ENCODE results near the gene NDFIP2.
"Not testable (repeated sequence)": the region's sequence is repeated elsewhere in the genome, so short reads cannot be mapped to it uniquely, and the experiment has no call there.

The NDFIP2 gene

DNA sequence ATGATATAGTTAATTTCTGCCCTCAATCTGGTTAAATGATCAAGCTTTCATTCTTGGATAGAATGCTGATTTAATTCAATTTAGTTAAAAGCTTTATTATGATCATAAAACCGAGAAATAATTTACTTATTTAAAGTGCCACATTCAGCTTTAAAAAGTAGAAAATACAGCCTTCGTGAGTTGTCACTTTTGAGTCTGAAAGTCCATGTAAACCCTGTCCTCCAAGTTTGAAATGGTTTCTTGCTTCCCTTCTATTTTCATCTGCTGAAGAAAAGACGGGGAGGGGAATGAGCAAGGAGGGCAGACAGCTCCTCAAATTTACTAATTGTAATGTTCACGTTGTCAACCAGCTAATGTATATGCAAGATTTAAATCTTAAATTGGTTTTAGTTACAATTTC is 59.5 kb downstream of the NDFIP2 start:
- no peak for DNase-seq

DNA sequence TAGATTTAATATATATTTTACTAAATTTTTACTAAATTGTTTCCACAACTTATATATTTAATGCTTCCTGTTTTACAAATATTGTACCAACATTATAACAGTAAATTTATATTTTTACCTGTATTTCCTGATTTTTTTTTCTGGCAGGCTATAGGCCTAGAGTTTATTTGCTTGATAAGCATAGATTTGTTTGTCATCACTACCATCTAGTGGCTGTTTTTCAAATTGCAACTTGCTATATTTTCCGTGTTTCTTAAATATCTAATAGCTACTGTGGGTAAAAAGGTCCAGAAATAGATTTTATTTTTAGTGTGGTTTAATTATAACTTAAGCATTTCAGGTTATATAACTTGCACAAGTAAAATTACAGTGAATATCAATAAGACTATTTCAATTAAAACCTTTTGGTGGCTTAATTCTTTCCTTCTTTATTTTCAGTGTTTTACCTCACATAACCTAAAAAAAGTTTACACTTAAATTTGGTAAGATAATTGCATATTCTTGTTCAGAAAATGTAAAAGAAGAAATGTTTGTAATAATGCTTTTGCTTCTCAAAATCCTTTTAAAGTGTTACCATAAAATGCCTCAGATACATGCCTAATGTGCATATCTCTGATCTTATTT is 60.6 kb downstream of the NDFIP2 start:
- no peak for DNase-seq

DNA sequence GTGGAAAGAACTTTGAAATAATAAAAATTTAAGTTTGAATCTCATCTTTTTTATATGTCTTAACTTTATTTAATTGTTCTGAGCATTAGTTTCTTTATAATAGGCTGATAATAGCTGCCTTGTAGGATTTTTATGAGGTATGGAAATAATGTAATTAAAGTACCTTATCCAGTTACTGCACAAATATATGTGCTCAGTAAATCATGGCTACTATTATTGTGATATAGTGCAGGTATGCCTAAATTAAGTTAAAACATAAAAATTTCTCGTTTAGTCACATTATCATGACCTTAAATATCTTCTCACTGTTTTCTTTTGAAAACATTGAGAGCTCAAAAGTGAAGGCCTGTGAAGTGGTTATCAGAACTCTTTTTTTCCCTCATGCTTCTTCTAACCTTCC is 62.9 kb downstream of the NDFIP2 start:
- DNase-seq, result no peak

DNA sequence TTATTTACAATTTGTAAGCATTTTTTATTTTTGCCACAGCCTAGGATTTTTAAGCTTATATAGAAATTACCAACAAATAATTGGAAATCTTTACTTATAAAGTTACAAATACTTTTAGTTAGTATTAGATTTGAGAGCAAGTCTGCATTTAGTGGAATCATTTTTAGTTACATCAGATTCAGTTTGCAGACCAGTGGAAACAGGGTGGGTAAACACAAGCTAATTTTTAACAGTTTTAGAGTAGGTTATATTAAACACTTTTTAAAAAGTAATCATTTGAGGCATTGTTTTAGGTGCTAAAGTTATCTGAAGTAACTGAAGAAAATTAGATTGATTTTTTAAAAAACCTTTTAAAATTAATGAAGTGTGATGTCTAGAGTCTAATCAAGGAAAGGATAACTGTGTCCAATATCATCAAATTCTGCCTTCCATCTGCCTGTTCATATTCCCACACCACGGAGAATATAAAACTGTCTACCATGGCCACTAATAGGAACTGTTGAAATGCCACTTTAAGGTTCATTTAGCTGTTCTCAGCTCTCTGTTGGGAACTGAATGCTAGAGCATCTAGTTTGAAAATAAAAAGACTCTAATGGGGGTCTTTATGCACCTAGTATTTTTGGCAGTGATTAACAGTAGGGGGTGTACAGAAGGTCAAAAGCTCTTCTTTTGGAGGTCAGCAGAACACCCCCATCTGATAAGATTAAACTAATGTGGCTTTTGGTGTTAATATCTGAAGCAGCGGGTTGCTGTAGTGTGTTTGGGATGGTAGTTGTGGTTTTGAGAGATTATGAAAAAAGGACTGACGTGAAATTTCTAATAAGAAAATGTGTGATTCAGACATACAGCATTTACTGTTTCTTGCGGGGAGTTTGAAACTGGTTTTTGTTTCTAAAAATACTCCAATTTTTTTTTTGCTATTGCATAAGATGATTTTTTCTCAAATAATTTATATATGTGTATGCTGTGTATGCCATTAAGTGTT is 66.5 kb downstream of the NDFIP2 start:
- no peak for DNase-seq

DNA sequence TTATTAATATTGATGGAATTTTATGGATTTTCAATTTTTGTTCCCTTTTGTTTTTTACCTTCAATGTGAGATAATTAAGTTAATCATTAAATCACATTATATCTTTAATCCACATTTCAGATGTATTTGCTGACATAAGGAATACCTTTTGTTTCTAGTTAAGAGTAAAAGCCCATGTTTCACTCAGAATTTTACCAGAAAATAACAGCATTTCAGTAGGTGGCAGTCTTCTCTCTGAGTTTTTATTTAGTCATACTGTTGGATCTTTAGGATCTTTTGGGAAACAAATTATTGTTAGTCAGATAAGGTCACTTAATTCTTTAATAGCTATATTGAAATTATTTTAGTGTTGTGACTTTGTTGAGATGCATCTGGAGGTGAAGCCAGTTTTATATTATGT is 67.9 kb downstream of the NDFIP2 start:
- no peak for DNase-seq

DNA sequence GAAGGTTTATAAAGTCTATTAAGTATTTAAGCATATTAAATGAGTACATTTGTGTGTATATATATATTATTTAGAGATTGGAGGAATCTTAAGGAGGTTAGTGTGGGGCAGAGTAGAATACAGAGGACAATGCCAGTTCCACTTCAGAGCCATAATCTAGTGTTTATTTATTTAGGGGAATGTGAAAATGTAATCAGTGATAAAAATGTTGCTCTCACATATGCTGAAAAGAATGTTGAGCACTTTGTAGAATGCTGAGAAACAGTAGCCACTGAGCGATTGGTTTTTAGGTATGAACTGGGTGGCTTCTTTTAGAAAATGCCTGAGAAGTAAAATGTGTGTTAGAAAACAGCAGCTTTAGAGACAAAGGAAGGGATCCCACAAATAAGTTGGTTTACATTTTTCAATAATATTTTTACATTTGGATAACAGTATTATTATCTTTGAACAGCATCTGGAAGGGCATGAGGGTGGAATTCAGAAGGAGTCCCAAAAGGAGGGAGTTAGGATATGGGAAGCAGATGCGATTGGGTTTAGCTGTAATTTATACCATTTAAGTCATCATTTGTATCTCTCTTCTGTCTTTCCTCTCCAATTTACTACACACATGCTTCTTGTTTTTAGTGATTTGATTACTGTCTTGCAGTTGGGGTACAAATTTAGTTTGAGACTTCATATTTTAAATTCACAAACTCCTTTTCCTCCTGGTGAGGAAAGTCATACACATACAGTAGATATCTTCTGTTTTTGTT is 68.6 kb downstream of the NDFIP2 start:
- DNase-seq, result no peak

DNA sequence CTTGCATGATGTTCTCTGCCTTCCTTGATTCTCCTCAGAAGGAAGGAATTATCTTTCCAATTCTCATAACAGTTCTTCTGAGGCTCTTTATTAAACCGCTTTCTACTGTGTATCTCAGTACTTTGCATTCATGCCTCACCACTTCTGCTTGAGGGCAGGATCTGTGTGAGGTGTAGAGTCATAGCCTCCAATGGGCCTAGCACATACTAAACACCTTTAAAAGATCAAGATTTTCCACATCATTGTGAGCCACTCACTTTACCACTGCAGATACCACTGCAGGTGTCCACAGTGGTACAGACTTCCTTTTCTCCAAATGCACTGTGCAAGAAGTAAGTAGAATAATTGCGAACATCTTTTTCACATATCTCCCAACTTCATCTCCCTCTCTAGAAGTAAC is 76.7 kb downstream of the NDFIP2 start:
- DNase-seq, result no peak

DNA sequence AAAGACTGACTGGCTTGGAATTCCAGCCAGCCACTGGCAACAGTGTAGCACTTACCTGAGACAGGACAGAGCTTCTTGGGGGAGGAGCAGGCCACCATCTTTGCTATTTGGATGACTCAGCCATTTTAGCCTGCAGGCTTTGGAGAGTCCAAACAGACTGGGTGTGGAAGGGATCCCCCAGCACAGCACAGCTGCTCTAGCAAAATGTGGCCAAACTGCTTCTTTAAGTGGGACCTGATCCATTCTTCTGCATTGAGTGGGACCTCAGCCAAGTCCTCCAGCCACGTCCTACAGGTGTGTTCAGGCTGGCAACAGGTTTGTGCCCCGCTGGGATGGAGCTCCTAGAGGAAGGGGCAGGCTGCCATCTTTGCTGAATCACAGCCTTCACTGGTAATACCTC is 80.0 kb downstream of the NDFIP2 start:
- no peak for DNase-seq

DNA sequence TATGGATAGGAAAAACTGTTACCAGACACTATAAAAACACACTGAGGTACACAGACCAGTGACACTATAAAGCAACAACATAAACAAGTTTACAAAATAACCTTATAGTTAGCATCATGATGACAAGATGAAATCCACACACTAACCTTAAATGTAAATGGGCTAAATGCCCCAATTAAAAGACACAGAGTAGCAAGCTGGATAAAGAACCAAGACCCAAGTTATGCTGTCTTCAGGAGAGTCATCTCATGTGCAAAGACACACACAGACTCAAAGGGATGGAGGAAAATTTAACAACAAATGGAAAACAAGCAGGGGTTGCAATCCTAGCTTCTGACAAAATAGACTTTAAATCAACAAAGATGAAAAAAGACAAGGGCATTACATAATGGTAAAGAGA is 81.6 kb downstream of the NDFIP2 start:
- DNase-seq, result no peak

DNA sequence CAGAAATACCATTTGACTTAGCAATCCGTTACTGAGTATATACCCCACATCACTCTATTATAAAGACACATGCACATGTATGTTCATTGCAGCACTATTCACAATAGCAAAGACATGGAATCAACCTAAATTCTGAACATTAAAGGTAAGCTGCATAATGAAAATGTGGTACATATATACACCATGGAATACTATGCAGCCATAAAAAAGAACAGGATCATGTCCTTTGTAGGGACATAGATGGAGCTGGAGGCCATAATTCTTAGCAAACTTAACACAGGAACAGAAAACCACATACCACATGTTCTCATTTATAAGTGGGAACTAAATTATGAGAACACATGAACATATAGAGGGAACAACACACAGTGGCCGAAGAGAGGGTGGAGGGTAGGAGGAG is 85.2 kb downstream of the NDFIP2 start:
- DNase-seq, result no peak

DNA sequence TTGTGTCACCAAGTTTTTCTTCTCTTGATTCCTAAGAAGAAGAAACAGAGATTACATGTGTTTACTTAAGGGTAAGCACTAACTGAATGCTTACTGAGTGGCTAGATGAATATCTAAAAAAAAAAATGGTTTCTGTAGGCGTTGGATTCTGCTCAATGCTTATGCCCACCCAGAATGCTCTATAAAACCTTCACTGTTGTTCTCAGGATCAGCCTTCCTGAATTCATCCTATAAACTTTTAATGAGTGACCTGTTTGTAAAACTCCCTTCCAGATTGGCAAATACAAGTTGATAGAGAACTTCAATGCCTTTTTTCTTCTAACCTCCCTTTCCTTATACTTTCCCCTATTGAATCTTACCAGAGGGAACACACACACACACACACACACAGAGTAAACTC is 90.2 kb downstream of the NDFIP2 start:
- no peak for DNase-seq

DNA sequence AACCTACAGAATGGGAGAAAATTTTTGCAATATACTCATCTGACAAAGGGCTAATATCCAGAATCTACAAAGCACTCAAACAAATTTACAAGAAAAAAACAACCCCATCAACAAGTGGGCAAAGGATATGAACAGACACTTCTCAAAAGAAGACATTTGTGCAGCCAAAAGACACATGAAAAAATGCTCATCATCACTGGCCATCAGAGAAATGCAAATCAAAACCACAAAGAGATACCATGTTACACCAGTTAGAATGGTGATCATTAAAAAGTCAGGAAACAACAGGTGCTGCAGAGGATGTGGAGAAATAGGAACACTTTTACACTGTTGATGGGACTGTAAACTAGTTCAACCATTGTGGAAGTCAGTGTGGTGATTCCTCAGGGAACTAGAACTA is 92.9 kb downstream of the NDFIP2 start:
- not testable (repeated sequence) for DNase-seq

DNA sequence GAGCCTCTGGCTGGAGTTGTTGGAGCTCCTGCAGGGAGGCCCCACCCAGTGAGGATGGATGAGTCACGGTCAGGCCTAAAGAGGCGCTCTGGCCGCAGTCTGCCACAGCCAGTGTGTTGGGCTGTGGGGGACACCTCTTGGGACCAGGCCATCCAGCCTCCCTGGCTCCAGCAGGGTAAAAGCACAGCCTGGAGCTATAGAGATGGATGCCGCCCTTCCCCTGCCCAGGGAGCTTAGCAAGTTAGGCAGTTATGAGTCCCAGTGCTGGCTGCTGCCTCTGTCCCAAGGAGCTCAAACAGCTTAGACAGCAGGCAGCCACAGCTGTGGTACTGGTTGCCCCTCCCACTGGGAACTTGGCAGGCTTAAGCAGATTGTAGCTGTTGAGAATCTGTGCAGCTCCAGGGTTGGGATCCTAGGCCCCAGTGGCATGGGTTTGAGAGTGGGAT is 100.9 kb downstream of the NDFIP2 start:
- no peak for DNase-seq

DNA sequence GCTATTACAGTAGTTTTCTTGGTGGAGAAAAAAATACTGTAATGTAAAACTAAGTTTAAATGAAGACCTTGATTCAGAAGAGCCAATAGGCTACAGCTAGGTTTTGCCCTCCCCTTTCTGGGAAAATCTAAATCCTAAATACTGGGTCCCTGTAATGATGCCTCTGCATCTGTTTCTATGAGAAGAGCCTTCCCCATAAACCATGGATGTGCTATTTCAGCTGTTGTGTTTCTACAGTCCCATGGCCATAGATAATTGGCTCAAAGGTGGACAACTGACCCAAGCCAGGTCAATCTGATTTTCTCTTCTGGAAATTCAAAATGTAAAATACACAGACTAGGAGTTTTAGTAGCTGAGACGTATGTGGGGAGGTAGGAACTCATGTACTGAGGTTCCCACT is 101.9 kb downstream of the NDFIP2 start:
- no peak for DNase-seq

DNA sequence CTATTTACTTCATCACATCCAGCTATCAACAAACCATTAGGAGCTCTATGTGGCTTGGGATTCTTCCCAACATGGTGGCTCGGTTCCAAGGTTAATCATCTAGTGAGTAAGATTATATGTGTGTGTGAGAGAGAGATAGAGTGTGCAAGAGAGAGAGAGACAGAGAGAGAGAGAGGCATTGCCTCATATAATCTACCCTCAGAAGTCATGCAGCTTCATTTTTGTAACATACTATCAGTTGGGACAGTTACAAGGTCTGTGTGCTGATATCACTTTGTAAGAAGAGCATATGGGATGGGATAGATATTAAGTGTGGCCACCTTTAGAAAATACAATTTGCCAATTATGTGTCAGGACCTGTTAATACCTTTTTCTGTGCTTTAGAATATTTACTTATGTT is 104.1 kb downstream of the NDFIP2 start:
- DNase-seq, result no peak

DNA sequence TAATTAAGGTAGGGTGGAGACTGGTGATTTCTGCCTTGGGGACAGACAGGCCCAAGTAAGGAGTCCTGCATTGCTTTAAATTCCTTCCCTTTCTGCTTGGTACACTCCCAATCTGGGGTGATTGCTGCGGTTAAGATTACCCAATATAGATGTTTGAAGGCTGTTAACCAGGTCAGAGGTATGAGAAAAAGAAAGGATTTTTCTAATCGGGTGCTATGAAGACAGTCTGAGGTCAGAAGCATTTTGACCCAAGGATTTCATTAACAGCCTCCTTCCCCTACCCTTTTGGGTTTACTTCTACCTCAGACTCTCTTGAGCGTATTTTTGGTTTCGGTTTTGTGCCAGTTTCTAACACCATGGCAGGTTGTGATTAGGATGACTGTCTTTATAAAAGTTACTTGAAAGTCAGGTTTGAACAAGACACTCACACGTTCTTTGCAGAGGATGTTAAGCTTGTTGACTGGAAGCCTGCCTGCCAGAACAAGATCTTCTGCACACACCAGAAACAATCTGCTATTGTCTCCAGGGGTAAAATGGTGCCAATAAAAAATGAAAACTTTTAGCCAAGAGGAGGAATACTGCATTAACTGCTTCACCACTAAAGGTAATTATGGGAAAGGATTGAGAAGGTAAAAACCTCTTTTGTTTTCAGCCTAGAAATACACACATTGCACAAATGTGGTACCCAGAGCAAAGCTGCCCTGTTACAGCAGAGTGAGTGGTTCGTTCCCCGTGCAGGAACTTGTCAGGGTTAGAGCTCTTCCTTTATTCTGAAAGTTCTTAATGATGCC is 108.8 kb downstream of the NDFIP2 start:
- DNase-seq, result no peak

DNA sequence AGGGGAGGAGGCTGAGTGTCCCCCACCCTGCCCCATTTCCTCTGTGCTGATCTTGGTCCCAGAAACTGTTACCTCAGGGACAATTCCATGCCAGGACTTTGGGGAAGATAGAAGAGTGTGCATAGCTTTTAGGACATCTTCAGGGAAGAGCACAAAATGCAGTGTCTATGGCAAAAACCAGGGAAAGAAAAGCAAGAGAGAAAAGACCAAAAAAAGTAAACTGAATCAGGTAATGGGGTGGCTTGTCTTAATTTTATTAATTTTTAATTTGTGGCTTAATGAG is 109.4 kb downstream of the NDFIP2 start:
- no peak for DNase-seq

DNA sequence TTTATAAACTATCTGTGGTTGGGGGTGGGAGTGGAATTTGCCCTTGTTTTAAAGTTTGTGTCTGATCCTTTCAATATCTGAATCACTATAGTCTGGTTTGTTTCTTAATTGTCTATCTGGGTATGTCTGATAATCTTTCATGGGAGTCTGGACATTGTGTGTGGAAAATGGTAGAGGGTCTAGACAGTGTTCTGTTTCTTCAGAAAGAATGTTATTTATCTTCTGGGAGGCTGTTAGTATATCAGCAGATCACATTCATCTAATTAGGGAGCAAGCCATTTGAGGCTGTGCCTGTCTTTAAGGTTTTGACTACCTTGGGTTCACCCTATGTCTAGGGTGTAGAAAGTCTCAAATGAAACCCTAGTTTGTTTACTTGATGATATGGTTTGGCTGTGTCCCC is 110.5 kb downstream of the NDFIP2 start:
- no peak for DNase-seq

DNA sequence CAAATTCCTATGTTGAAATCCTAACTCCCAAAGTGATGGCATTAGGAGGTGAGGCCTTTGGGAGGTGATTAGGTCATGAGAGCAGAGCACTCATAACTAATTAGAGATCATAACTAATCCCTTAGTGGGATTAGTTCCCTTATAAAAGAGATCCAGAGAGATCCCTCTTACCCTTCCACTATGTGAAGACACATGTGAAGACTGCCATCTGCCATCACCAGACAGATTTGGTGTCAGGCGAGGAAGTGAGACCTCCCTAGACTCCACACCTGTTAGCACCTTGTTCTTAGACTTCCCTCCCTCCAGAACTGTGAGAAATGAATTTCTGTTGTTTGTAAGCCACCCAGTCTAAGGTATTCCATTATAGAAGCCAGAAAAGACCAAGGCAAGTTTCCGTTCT is 112.2 kb downstream of the NDFIP2 start:
- DNase-seq, result no peak

DNA sequence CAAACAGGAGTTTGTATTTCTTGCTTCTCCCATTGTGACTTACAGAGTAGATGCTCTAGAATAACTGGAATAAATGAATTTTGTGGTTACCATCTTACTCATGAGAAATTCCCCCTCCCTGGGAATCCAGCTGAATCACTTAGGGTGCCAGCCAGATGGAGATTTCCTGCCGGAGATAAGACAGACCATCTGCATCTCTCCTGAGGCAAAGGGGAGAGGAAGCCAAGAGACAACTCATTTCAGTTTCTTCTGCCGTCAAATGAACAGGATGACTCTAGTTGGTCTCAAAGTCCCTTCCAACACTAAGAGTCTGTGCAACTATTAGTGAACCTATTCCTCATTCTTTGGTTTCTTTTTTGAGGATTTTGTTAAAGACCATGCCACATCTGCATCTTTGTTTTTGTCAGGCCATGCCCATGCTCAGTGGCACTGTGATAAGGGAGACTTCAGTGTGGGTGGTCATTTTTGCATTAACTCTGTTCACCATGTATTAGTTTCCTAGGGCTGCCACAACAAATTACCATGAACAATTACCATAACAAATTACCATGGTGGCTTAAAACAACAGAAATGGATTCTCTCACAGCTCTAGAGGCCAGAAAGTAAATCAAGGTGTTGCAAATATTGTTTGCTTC is 112.8 kb downstream of the NDFIP2 start:
- DNase-seq, result no peak

DNA sequence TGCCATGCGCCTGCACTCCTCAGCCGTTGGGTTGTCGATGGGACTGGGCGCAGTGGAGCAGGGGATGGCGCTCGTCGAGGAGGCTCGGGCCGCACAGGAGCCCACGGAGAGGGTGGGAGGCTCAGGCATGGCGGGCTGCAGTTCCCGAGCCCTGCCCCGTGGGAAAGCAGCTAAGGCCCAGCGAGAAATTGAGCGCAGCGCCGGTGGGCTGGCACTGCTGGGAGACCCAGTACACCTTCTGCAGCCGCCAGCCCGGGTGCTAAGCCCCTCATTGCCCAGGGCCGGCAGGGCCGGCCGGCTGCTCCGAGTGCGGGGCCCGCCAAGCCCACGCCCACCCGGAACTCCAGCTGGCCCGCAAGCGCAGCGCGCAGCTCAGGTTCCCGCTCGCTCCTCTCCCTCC is 119.2 kb downstream of the NDFIP2 start:
- DNase-seq, result not testable (repeated sequence)

DNA sequence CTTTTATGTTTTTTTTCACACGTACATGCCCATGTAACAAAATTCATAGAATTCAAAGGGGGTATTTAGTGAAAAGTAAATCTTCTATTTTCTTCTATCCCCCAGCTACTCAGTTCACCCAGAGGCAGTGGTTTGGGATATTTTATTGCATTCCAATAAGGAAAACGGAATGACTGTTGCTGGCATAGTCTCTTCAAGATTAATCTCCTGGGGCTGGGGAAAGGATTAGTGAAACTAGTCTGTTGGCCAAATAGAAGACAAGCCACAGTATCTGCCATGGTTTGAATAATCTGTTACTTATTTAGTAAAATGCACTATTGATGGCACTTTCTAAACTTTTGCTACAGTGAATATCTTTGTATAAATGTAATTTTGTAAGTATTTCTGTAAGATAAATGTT is 122.0 kb downstream of the NDFIP2 start:
- DNase-seq, result no peak

DNA sequence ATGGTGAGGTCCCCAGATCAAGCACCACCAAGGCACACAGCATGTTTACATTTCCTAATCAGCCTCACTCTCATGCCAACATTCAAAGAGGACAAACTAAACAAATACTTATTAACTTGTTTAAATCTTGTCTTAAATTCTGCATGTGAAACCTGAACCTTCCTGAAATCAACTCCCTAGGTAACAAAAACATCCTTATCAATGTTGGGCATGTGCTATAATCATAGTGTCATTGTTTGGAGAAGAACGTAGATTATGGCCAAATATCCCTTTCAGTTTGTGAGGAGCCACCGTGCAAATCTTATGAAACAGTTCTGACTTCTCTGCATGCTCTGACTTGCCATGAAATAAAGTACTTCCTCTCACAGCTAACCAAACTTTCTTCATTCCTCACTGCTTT is 123.8 kb downstream of the NDFIP2 start:
- DNase-seq, result no peak
